HG03432 (cell line): ENCODE data around the gene VWA7.
A peak's percentile ranks its signal among the peaks of the same experiment; 100 is the strongest.
"Not testable (repeated sequence)": the region's sequence is repeated elsewhere in the genome, so short reads cannot be mapped to it uniquely, and the experiment has no call there.

Experiments used
- ATAC-seq: cut with Tn5 transposase; IDR thresholded peaks from one replicate; pipeline ENCODE4 v1.9.1; 2021; ENCODE audit warnings: mild to moderate bottlenecking, moderate library complexity; ENCODE audit not compliant: unreplicated experiment

VWA7 gene

GRCh38 chr6:31801031-31801927 is 24.2 kb upstream of the VWA7 start:
- ATAC-seq = not testable (repeated sequence)

DNA sequence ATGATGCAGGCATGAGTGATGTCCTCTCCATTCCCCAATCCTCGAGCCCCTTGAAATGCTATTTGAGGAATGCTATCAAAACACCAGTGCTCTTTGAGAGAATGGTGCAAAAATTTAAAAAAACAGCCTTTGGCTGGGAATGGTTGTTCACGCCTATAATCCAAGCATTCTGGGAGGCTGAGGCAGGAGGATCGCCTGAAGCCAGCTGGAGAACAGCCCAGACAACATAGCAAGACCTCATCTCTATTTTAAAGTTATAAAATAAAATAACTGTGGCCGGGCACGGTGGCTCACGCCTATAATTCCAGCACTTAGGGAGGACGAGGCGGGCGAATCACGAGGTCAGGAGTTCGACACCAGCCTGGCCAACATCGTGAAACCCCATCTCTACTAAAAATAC is 22.7 kb upstream of the VWA7 start:
- ATAC-seq = no peak

DNA sequence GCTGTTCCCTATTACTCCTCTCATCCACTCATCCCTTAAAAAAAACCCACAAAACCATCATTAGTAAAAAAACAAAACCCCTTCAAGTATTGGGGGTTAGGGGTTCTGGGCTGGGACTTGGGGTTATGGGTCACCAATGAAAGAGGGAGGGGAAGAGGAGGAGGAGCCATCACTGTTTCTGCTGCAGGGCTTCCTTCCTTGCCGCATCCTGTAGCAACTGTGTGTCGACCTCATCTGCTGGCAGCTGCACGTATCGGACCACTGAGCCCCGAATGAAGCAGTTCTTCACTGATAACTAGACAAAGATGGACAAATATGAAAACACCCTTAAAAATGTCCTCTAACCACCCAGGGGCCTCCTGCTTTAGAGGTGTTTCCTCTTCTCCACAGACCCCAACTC is 20.5 kb upstream of the VWA7 start:
- no peak for ATAC-seq

- no peak for ATAC-seq
Measured at GRCh38 chr6:31796993-31797385, 19.9 kb upstream of the VWA7 start.

- ATAC-seq = peak; percentile 80
Measured at GRCh38 chr6:31795616-31796298, 18.6 kb upstream of the VWA7 start, which contains the start of gene VARS1. Gene VARS1 (minus strand): TSS chr6:31795752. CDS start chr6:31795217, 535 bp downstream.

GRCh38 chr6:31794866-31795615 is 17.9 kb upstream of the VWA7 start:
- ATAC-seq = peak; percentile 19

GRCh38 chr6:31794294-31794865 is 17.3 kb upstream of the VWA7 start:
- no peak for ATAC-seq

- not testable (repeated sequence) for ATAC-seq
Measured at GRCh38 chr6:31793927-31794245, 16.8 kb upstream of the VWA7 start.

GRCh38 chr6:31792761-31793171 is 15.6 kb upstream of the VWA7 start:
- ATAC-seq = no peak

GRCh38 chr6:31792090-31792374 is 14.9 kb upstream of the VWA7 start:
- ATAC-seq = no peak

GRCh38 chr6:31791324-31792089 is 14.4 kb upstream of the VWA7 start:
- no peak for ATAC-seq

DNA sequence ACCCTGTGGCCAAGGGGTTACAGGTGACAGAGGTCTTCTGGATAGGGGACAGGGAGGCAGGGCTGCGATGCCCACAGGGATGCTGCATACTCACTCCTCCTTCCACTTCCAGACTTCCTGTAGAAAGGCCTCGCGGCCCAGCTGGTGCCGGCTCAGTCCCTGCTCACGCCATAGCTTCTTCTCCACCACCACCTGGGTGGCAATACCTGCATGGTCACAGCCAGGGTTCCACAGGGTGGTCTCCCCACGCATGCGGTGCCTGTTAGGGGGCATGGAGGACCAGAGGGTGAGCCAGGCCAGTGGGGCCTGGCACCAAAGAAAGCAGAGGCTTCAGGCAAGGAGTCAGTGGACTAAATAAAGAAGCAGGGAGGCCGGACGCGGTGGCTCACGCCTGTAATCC is 8.3 kb upstream of the VWA7 start:
- no peak for ATAC-seq

DNA sequence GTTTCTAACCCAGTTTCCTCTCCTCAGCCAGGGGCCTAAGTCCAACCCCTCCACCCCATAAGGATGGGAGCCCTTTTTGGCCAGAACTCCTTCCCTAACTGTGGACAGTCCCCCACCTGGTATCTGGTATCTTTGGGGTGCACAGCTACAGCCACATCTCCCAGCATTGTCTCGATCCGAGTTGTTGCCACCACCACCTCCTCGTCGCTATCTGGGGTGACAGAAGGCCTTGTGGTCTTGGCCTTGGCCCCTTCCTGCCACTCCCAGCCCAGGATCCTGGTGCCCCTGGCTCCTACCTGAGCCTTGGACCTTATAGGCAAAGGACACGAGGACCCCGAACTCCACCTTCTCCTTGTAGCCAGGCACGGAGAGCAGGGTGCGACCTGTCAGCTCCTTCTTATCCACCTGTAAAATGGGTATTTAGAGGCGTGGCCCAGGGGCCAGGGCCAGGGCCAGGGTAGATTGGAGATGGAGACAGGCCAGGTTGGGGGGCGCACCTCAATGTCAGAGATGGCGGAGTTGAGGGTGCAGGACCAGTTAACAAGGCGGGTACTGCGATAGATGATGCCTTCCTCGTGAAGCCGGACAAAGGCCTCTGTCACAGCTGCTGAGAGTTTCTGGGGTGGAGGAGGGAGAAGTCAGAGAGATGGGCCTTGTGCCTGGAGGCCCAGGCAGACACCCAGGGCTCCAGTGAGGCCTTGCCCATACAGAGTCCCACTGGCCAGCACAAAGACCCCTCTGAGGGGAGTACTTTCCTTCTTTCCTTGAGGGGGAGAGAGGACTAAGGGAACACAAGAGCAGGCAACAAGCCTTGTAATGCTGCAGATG is 7.2 kb upstream of the VWA7 start:
- no peak for ATAC-seq

DNA sequence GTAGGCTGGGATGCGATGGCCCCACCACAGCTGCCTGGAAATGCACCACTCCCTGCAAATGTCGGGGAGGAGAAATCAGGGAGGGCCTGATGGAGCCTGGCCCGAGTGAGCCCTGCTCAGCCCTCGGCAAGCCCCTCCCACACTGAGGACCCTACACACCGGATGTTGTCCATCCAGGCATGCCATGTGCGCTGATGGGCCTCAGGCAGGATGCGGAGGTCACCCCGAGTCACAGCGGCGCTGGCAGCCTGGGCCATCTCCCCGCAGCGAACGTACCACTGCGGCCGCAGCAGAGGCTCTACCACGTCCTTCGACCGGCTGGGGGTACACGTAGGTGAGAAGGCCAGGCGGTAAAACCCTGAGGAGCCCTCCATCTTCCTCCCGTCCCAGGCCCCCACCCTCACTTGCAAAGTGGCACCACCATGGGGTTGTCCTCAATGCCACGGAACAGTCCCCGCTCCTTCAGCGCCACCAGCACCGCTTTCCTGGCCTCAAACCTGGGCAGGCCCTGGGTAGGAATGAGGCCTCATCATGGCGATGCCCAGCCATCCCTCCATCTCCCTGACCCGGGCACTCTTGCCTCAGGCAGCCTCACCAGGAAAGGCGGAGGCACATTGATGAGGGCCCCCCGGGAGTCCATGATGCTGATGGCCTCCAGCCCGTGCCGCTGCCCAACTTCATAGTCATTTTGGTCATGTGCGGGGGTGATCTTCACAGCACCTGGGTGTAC is 5.2 kb upstream of the VWA7 start:
- no peak for ATAC-seq

DNA sequence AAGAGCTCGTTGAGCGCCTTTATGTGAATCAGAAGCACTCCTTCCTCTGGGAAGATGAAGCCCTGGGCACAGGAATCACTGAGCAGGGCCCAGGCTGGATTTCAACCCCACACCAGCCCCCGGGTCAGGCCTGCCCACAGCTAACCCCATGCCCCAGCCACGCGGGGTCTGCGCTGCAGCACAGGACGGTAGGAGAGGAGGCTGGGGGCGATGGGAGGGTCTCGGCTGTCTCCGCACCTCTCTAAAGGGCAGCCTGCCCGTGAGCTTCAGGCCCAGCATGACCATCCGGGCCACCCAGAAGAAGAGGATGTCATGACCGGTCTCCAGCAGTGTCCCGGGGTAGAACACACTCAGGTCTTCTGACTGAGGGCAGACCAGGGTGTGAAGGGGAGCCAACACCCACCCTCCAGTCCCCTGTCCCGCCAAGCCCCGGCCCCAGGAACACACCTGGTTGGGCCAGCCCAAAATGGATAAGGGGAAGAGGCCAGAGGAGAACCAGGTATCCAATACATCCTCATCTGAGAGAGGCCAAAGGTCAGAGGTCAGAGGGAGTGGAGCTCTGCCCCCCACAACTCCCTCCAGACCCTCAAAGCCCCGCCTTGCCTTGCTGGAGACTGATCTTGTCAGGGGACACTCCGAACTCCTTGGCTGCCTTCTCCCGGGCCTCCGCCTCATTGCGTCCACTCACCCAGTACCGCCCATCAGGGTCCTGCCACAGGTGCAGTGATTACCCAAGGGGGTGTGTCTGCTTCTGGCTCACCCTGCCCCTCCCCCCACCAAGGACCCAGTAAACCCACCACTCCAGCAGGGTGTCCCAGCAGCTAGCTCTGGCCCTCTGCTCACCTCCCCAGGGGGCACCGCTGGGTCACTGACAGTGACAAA is 4.4 kb upstream of the VWA7 start:
- no peak for ATAC-seq

DNA sequence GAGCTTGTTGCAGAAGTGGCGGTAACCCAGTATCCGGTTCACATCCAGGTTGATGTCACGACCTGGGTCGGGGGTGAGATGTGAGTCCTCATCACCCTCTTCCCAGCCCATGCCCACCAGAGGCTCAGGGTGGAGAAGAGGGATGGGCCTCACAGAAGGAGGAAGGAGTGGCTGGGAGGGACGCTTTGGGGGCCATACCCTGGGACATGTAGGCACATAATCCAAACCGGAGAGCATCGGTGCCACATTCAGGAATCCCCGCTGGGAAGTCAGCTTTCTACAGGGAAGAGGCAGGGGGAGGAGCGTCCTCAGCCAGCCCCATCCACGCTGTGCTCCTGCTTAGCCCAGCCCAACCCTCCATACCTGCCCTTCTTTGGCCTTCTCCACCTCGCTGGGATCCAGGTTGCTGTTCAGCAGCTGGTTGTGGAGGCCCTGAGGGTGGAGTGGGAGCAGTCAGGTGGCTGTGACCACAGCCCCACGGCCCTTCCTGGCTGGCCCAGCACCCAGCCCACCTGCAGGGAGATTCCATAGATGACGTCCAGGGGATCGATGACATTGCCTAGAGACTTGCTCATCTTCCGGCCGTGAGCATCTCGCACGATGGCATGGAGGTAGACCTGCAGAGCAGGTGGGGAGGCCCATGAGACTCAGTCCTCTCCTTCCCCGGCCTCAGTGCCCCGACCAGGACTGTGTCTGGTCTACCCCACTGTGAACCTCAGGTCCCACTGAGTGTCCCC is 3.5 kb upstream of the VWA7 start:
- ATAC-seq = no peak

DNA sequence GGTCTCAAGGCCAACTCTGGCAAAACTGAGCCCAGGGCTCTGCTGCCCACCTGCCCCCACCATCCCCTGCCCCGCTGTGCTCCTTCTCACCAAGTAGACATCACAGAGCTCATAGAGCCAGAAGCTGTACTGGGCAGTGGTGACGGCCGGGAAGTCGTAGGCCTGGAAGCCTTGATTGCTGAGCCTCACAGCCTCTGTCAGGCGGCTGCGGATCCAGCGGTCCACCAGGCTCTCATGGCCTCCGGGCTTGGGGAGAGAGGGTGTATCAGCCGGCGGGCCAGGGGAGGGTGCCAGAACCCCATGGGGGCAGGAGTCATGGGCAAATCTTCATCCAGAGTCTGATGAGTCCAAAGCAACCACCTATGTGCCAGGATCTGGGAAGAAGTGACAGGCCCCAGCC is 2.8 kb upstream of the VWA7 start:
- ATAC-seq = no peak
